ENCODE measurements around the gene ZNF175. TPM values are rescaled to one million over a fixed set of nuclear protein-coding genes. Genes with fewer than 3 reads are reported as not detected.

The ZNF175 gene
- total RNA-seq, 1 donor from 2014 or later = 15.2 TPM

DNA sequence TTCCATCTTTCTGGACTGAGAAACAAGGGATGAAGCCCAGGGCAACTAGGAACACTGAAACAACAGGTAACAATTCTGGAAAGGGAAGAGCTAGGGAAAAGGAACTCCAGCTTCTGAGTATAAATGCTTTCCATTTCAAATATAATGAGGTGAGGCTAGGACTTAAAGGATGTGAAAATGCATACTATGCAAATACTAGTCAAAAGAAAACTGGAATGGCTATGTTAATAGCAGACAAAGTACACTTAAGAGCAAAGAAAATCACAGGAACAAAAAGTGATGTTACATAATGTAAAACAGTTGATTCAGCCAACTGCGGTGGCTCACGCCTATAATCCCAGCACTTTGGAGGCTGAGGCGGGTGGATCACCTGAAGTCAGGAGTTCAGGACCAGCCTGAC lies 69.3 kb downstream of the ZNF175 start:
- TF ChIP-seq, protein P1, sequence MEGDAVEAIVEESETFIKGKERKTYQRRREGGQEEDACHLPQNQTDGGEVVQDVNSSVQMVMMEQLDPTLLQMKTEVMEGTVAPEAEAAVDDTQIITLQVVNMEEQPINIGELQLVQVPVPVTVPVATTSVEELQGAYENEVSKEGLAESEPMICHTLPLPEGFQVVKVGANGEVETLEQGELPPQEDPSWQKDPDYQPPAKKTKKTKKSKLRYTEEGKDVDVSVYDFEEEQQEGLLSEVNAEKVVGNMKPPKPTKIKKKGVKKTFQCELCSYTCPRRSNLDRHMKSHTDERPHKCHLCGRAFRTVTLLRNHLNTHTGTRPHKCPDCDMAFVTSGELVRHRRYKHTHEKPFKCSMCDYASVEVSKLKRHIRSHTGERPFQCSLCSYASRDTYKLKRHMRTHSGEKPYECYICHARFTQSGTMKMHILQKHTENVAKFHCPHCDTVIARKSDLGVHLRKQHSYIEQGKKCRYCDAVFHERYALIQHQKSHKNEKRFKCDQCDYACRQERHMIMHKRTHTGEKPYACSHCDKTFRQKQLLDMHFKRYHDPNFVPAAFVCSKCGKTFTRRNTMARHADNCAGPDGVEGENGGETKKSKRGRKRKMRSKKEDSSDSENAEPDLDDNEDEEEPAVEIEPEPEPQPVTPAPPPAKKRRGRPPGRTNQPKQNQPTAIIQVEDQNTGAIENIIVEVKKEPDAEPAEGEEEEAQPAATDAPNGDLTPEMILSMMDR (IDR thresholded peaks at IDR 0.05; ENCODE audit: unreplicated experiment) = no peak
- Mint-ChIP-seq H3K27me3 (ENCODE audit: low read depth) (no peaks in the 10 kb centered on the region), H3K27ac (no peak overlapping the region), H3K9me3 (peaks cover 62% of the 10 kb centered on the region), H3K36me3 (no peaks in the 10 kb centered on the region), H3K4me1 (no peaks in the 10 kb centered on the region), H3K4me3 (no peak overlapping the region)
- DNase-seq (ENCODE audit: low spot score in 2 of 2, unreplicated experiment in 2 of 2) = no peak

DNA sequence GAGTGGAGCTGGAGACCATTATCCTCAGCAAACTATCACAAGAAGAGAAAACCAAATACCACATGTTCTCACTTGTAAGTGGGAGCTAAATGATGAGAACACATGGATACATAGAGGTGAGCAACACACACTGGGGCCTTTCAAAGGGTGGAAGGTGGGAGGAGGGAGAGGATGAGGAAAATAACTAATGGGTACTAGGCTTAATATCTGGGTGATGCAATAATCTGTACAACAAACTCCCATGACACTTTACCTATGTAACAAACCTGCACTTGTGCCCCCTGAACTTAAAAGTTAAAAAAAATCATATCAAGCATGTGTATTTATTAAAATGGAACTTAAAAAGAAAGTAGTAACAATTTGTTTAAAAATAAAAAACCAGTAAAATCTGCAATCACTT lies 70.6 kb downstream of the ZNF175 start:
- Mint-ChIP-seq H3K4me1 (no peaks in the 10 kb centered on the region), H3K36me3 (no peaks in the 10 kb centered on the region), H3K9me3 (peaks cover 59% of the 10 kb centered on the region), H3K27ac (no peak overlapping the region), H3K27me3 (ENCODE audit: low read depth) (no peaks in the 10 kb centered on the region), H3K4me3 (no peak overlapping the region)
- TF ChIP-seq, protein P1 (IDR thresholded peaks at IDR 0.05; ENCODE audit: unreplicated experiment) = no peak
- DNase-seq (ENCODE audit: low spot score in 2 of 2, unreplicated experiment in 2 of 2) = no peak

Other genes starting within 250 kb of the ZNF175 start
- 8.1 to 8.9 TPM (median 8.6 TPM) in 3 replicates for gene VSIG10L, start 229.1 kb upstream of the ZNF175 start, total RNA-seq
- gene ETFB, start 204.9 kb upstream of the ZNF175 start, total RNA-seq = 59.5 to 60.1 TPM (median 60.0 TPM) in 3 replicates
- gene CLDND2, start 202.3 kb upstream of the ZNF175 start, total RNA-seq = 0.54 to 0.56 TPM in 2 of 3 replicates, not detected in the other
- gene NKG7, start 198.6 kb upstream of the ZNF175 start, total RNA-seq = not detected in 3 replicates
- not detected in 3 replicates for gene LIM2, start 183.3 kb upstream of the ZNF175 start, total RNA-seq
- gene C19orf84, start 180.7 kb upstream of the ZNF175 start, total RNA-seq = 0.50 to 1.0 TPM (median 0.94 TPM) in 3 replicates
- gene SIGLEC10, start 153.6 kb upstream of the ZNF175 start, total RNA-seq = not detected in 3 replicates
- gene SIGLEC8, start 112.8 kb upstream of the ZNF175 start, total RNA-seq = not detected in 3 replicates
- not detected in 3 replicates for gene CEACAM18, start 92.7 kb upstream of the ZNF175 start, total RNA-seq
- gene SIGLEC12, start 69.5 kb upstream of the ZNF175 start, total RNA-seq = not detected in 3 replicates
- not detected in 3 replicates for gene SIGLEC6, start 39.6 kb upstream of the ZNF175 start, total RNA-seq
- gene SIGLEC5, start 59.1 kb downstream of the ZNF175 start, total RNA-seq = not detected in 3 replicates
- not detected in 3 replicates for gene SIGLEC14, start 75.5 kb downstream of the ZNF175 start, total RNA-seq
- gene SPACA6, start 122.0 kb downstream of the ZNF175 start, total RNA-seq = 83.1 to 88.1 TPM (median 87.6 TPM) in 3 replicates
- 0.32 to 0.58 TPM (median 0.44 TPM) in 3 replicates for gene HAS1, start 152.7 kb downstream of the ZNF175 start, total RNA-seq
- not detected in 3 replicates for gene FPR1, start 180.6 kb downstream of the ZNF175 start, total RNA-seq
- not detected in 3 replicates for gene FPR2, start 189.9 kb downstream of the ZNF175 start, total RNA-seq
- gene FPR3, start 223.9 kb downstream of the ZNF175 start, total RNA-seq = not detected in 3 replicates

Data from mesothelial cell of epicardium (in vitro differentiated cells).